Measurements from ENCODE around the gene DDX24.

DDX24 gene

DNA sequence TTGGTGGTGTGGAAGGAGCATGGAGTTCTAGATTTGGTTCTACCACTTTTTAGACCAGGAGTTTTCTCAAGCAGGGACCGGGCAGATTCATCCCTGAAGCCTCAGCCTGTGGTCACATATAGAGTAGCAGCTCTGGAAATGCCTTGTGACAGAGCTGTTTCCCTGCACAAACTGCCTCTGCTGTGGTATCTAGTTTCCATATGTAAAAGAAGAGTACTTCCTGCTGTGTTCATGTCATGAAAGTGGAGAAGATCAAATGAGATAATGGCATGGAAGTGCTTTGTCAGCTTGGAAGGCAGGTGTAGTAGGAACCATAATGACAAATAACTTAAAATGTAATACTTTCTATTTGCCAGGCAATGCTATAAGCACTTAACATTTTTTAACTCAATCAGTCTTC, 28.8 kb downstream of the DDX24 start:
- no peak overlapping the region for H2BK15ac ChIP-seq (ENCODE audit: low read depth, poor library complexity, severe bottlenecking)
- peaks cover 66 to 96% of the 10 kb centered on the region in 2 experiments for H3K36me3 ChIP-seq (ENCODE audit: control insufficient read depth in 1 of 2, insufficient read depth in 2 of 2, low read depth in 1 of 2, low read length in 2 of 2)
- H3K23ac ChIP-seq (ENCODE audit: low read length in 2 of 2): no peak overlapping the region
- H3K9me3 ChIP-seq (ENCODE audit: control insufficient read depth, low read length): no peaks in the 10 kb centered on the region
- peaks cover 12% of the 10 kb centered on the region for H3K4me1 ChIP-seq (ENCODE audit: control insufficient read depth, insufficient read depth, low read depth, low read length)
- no peak overlapping the region for H2BK120ac ChIP-seq (ENCODE audit: low read depth, low read length)
- H3K14ac ChIP-seq (ENCODE audit: low read length in 2 of 2): no peak overlapping the region
- DNase-seq: no peak
- H2BK12ac ChIP-seq (ENCODE audit: low read length in 2 of 2): no peak overlapping the region
- peaks cover 49% of the 10 kb centered on the region for H3K79me1 ChIP-seq (replicated peaks; ENCODE audit: low read length, poor library complexity, severe bottlenecking)
- WGBS: 93% methylated on average over 1 of the region's 1 CpG
- H3K27me3 ChIP-seq (ENCODE audit: control insufficient read depth in 1 of 2, insufficient read depth in 1 of 2, low read length in 2 of 2): no peaks in the 10 kb centered on the region
- no peak overlapping the region for H2AK5ac ChIP-seq (ENCODE audit: low read length, severe bottlenecking)
- no peak overlapping the region for H3K4ac ChIP-seq (ENCODE audit: low read depth in 1 of 2, low read length in 2 of 2)
- no peak overlapping the region for H4K8ac ChIP-seq (ENCODE audit: low read length)
- H3K4me2 ChIP-seq (ENCODE audit: low read length, poor library complexity, severe bottlenecking): no peak overlapping the region
- H3K27ac ChIP-seq (ENCODE audit: low read length, poor library complexity, severe bottlenecking): no peak overlapping the region
- no peak overlapping the region for H2AFZ ChIP-seq (ENCODE audit: low read depth, low read length)
- no peak overlapping the region for H4K91ac ChIP-seq (ENCODE audit: low read length)
- H3K18ac ChIP-seq (ENCODE audit: low read depth in 1 of 2, low read length in 2 of 2): no peak overlapping the region
- no peak overlapping the region for H3K9ac ChIP-seq (ENCODE audit: low read length)
- H3K4me3 ChIP-seq (ENCODE audit: insufficient read depth in 1 of 2, low read depth in 1 of 2, low read length in 2 of 2): no peak overlapping the region
- H2BK5ac ChIP-seq (ENCODE audit: low read depth, low read length, poor library complexity, severe bottlenecking): no peak overlapping the region

GRCh38 chr14:94051779-94052178, 29.2 kb downstream of the DDX24 start:
- Histone ChIP-seq H2BK12ac (ENCODE audit: low read length in 2 of 2) (no peak overlapping the region), H3K4me1 (ENCODE audit: control insufficient read depth, insufficient read depth, low read depth, low read length) (peaks cover 12% of the 10 kb centered on the region), H2AFZ (ENCODE audit: low read depth, low read length) (no peak overlapping the region), H3K27me3 (ENCODE audit: control insufficient read depth in 1 of 2, insufficient read depth in 1 of 2, low read length in 2 of 2) (no peaks in the 10 kb centered on the region), H3K9me3 (ENCODE audit: control insufficient read depth, low read length) (no peaks in the 10 kb centered on the region), H3K27ac (ENCODE audit: low read length, poor library complexity, severe bottlenecking) (no peak overlapping the region), H3K4me2 (ENCODE audit: low read length, poor library complexity, severe bottlenecking) (no peak overlapping the region), H3K36me3 (ENCODE audit: control insufficient read depth in 1 of 2, insufficient read depth in 2 of 2, low read depth in 1 of 2, low read length in 2 of 2) (peaks cover 70 to 96% of the 10 kb centered on the region in 2 experiments), H3K14ac (ENCODE audit: low read length in 2 of 2) (no peak overlapping the region), H3K18ac (ENCODE audit: low read depth in 1 of 2, low read length in 2 of 2) (no peak overlapping the region), H4K91ac (ENCODE audit: low read length) (no peak overlapping the region), H2BK120ac (ENCODE audit: low read depth, low read length) (no peak overlapping the region), H3K79me1 (replicated peaks; ENCODE audit: low read length, poor library complexity, severe bottlenecking) (peaks cover 52% of the 10 kb centered on the region), H4K8ac (ENCODE audit: low read length) (no peak overlapping the region), H3K4ac (ENCODE audit: low read depth in 1 of 2, low read length in 2 of 2) (no peak overlapping the region), H3K23ac (ENCODE audit: low read length in 2 of 2) (no peak overlapping the region), H3K4me3 (ENCODE audit: insufficient read depth in 1 of 2, low read depth in 1 of 2, low read length in 2 of 2) (no peak overlapping the region), H3K9ac (ENCODE audit: low read length) (no peak overlapping the region), H2BK15ac (ENCODE audit: low read depth, poor library complexity, severe bottlenecking) (no peak overlapping the region), H2BK5ac (ENCODE audit: low read depth, low read length, poor library complexity, severe bottlenecking) (no peak overlapping the region), H2AK5ac (ENCODE audit: low read length, severe bottlenecking) (no peak overlapping the region)
- WGBS: 94% methylated on average over 3 of the region's 3 CpGs
- DNase-seq: no peak

DNA sequence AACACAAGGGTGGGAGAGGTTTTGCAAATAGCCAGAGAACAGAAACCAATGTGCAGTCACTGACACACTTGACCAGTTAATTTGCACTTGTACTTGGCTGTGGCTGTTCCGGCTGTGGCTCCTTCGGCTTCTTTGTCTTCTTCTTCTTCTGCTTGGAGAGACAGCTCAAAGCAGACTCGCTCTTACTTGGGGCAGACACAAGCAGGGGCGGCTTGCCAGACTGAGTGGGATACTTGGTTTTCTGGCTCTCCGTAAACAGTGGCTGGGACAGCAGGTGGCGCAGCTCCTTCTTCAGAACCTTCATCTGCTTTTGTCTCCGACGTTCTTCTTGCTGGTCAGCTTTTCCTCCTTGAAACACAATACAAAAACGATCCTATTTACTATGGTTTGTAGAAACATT, 29.9 kb downstream of the DDX24 start:
- Histone ChIP-seq H3K27ac (ENCODE audit: low read length, poor library complexity, severe bottlenecking) (no peak overlapping the region), H3K79me1 (replicated peaks; ENCODE audit: low read length, poor library complexity, severe bottlenecking) (peaks cover 52% of the 10 kb centered on the region), H3K4me1 (ENCODE audit: control insufficient read depth, insufficient read depth, low read depth, low read length) (peaks cover 12% of the 10 kb centered on the region), H3K4me3 (ENCODE audit: insufficient read depth in 1 of 2, low read depth in 1 of 2, low read length in 2 of 2) (no peak overlapping the region), H4K8ac (ENCODE audit: low read length) (no peak overlapping the region), H2BK120ac (ENCODE audit: low read depth, low read length) (no peak overlapping the region), H3K14ac (ENCODE audit: low read length in 2 of 2) (no peak overlapping the region), H3K4me2 (ENCODE audit: low read length, poor library complexity, severe bottlenecking) (no peak overlapping the region), H3K9ac (ENCODE audit: low read length) (no peak overlapping the region), H2AK5ac (ENCODE audit: low read length, severe bottlenecking) (no peak overlapping the region), H3K27me3 (ENCODE audit: control insufficient read depth in 1 of 2, insufficient read depth in 1 of 2, low read length in 2 of 2) (no peaks in the 10 kb centered on the region), H2AFZ (ENCODE audit: low read depth, low read length) (no peak overlapping the region), H4K91ac (ENCODE audit: low read length) (no peak overlapping the region), H3K9me3 (ENCODE audit: control insufficient read depth, low read length) (no peaks in the 10 kb centered on the region), H3K18ac (ENCODE audit: low read depth in 1 of 2, low read length in 2 of 2) (no peak overlapping the region), H2BK15ac (ENCODE audit: low read depth, poor library complexity, severe bottlenecking) (no peak overlapping the region), H3K4ac (ENCODE audit: low read depth in 1 of 2, low read length in 2 of 2) (no peak overlapping the region), H3K36me3 (ENCODE audit: control insufficient read depth in 1 of 2, insufficient read depth in 2 of 2, low read depth in 1 of 2, low read length in 2 of 2) (peaks cover 77 to 96% of the 10 kb centered on the region in 2 experiments), H2BK12ac (ENCODE audit: low read length in 2 of 2) (no peak overlapping the region), H3K23ac (ENCODE audit: low read length in 2 of 2) (no peak overlapping the region), H2BK5ac (ENCODE audit: low read depth, low read length, poor library complexity, severe bottlenecking) (no peak overlapping the region)
- WGBS: 97% methylated on average over 6 of the region's 9 CpGs
- DNase-seq: peak; percentile 23

DNA sequence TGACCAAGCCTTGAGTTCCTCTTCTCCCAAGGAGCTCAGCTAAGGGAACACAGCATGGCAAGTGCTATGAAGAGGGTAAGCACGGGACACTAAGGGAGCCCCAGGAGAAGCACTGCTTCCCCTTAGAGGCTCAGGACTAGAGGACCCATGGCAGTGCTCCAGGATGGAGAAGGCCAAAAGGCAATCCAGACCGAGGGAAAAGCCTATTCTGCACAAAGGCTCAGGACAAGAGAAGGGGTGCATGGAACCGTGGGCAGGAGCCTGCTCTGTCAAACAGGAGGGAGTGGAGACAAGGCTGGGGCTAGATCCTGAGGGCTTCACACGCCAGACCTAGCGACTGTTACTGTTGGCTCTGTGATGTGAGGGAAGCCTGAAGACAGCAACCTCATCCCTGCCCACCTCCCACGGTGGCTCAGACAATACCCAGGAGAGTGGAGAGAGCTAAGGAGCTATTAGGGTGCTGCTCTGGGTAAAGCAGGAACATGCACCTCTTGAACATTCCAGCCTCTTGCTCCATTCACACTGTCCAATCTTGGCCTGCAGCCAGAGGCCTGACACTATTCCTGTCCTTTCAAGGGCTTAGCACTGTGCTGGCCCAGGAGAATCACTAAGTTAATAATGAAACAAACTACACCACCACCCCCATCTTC, 30.6 kb downstream of the DDX24 start:
- WGBS: 94% methylated on average over 4 of the region's 6 CpGs
- no peak overlapping the region for H2BK12ac ChIP-seq (ENCODE audit: low read length in 2 of 2)

More for the DNA sequence above, 30.6 kb downstream of the DDX24 start:
- no peak for DNase-seq
- Histone ChIP-seq H3K36me3 (ENCODE audit: control insufficient read depth in 1 of 2, insufficient read depth in 2 of 2, low read depth in 1 of 2, low read length in 2 of 2) (peaks cover 83 to 96% of the 10 kb centered on the region in 2 experiments), H2BK5ac (ENCODE audit: low read depth, low read length, poor library complexity, severe bottlenecking) (no peak overlapping the region), H3K27ac (ENCODE audit: low read length, poor library complexity, severe bottlenecking) (no peak overlapping the region), H2AK5ac (ENCODE audit: low read length, severe bottlenecking) (no peak overlapping the region), H4K91ac (ENCODE audit: low read length) (no peak overlapping the region), H3K9me3 (ENCODE audit: control insufficient read depth, low read length) (no peaks in the 10 kb centered on the region), H2BK15ac (ENCODE audit: low read depth, poor library complexity, severe bottlenecking) (no peak overlapping the region), H3K14ac (ENCODE audit: low read length in 2 of 2) (no peak overlapping the region), H3K23ac (ENCODE audit: low read length in 2 of 2) (no peak overlapping the region), H3K9ac (ENCODE audit: low read length) (no peak overlapping the region), H3K79me1 (replicated peaks; ENCODE audit: low read length, poor library complexity, severe bottlenecking) (peaks cover 49% of the 10 kb centered on the region), H3K4me1 (ENCODE audit: control insufficient read depth, insufficient read depth, low read depth, low read length) (peaks cover 12% of the 10 kb centered on the region), H3K4me2 (ENCODE audit: low read length, poor library complexity, severe bottlenecking) (no peak overlapping the region), H4K8ac (ENCODE audit: low read length) (no peak overlapping the region), H3K27me3 (ENCODE audit: control insufficient read depth in 1 of 2, insufficient read depth in 1 of 2, low read length in 2 of 2) (no peaks in the 10 kb centered on the region), H3K4ac (ENCODE audit: low read depth in 1 of 2, low read length in 2 of 2) (no peak overlapping the region), H2AFZ (ENCODE audit: low read depth, low read length) (no peak overlapping the region), H3K4me3 (ENCODE audit: insufficient read depth in 1 of 2, low read depth in 1 of 2, low read length in 2 of 2) (no peak overlapping the region), H3K18ac (ENCODE audit: low read depth in 1 of 2, low read length in 2 of 2) (no peak overlapping the region), H2BK120ac (ENCODE audit: low read depth, low read length) (no peak overlapping the region)
